Transverse colon (tissue), 4 donors: ENCODE results near the gene SLC27A1.

ENCODE experiments used
- CTCF ChIP-seq, 5 experiments: fragments of 200-600 bp in 3 of 5; fragments of 450-650 bp in 2 of 5; sonication (generic) in 3 of 5; IDR thresholded peaks; 1 replicate in 2 of 5; 2 replicates in 3 of 5; pipeline ENCODE4 v1.5.1; 2016 to 2017; ENCODE audit warnings: antibody characterized with exemption in 5 of 5, inconsistent platforms in 3 of 5, mild to moderate bottlenecking in 2 of 5, moderate library complexity in 1 of 5
- EP300 ChIP-seq: sonication (generic); formaldehyde crosslinking; IDR thresholded peaks from one replicate; pipeline ENCODE4 v1.6.1; 2017; ENCODE audit warnings: antibody characterized with exemption, low read depth
- POLR2A ChIP-seq: fragments of 450-650 bp; IDR thresholded peaks from one replicate; pipeline ENCODE4 v1.6.1; 2016; ENCODE audit warnings: antibody characterized with exemption, mild to moderate bottlenecking, moderate library complexity
- POLR2AphosphoS5 ChIP-seq, 3 donors: sonication (generic); formaldehyde crosslinking; IDR thresholded peaks; one replicate each; pipeline ENCODE4 v1.6.1; 2016; ENCODE audit warnings: antibody characterized with exemption in 3 of 3

GRCh38 chr19:17450264-17451075 is 19.9 kb upstream of the SLC27A1 start:
- no peak for TF ChIP-seq CTCF (IDR thresholded peaks at IDR 0.05)
- no peak for TF ChIP-seq EP300
- no peak for TF ChIP-seq POLR2AphosphoS5 (IDR thresholded peaks at IDR 0.05)
- no peak for TF ChIP-seq POLR2A
